Activated T-cell treated with anti-CD3 and anti-CD28 coated beads, Interleukin-2, amount 50 U/mL, for 24 hours (primary cell): Measurements from ENCODE around the gene CIB2.
A peak's percentile ranks its signal among the peaks of the same experiment; 100 is the strongest.

Experiments used
- DNase-seq: peaks from one replicate; pipeline ENCODE4 v3.0.0-alpha.2; 2020
- H3K27ac Mint-ChIP-seq: 2 replicates; pipeline ENCODE4 v1.8.0; 2020; ENCODE audit warnings: mild to moderate bottlenecking, mixed read lengths
- H3K27me3 Mint-ChIP-seq: 2 replicates; pipeline ENCODE4 v1.8.0; 2020; ENCODE audit warnings: mixed read lengths
- H3K36me3 Mint-ChIP-seq: 2 replicates; pipeline ENCODE4 v1.8.0; 2020; ENCODE audit warnings: low read depth, mixed read lengths
- H3K4me1 Mint-ChIP-seq: 2 replicates; pipeline ENCODE4 v1.8.0; 2020; ENCODE audit warnings: low read depth, mixed read lengths
- H3K4me3 Mint-ChIP-seq: 2 replicates; pipeline ENCODE4 v1.8.0; 2020; ENCODE audit warnings: mild to moderate bottlenecking, moderate library complexity, mixed read lengths
- H3K9me3 Mint-ChIP-seq: 2 replicates; pipeline ENCODE4 v1.8.0; 2020; ENCODE audit warnings: mixed read lengths

The CIB2 gene

DNA sequence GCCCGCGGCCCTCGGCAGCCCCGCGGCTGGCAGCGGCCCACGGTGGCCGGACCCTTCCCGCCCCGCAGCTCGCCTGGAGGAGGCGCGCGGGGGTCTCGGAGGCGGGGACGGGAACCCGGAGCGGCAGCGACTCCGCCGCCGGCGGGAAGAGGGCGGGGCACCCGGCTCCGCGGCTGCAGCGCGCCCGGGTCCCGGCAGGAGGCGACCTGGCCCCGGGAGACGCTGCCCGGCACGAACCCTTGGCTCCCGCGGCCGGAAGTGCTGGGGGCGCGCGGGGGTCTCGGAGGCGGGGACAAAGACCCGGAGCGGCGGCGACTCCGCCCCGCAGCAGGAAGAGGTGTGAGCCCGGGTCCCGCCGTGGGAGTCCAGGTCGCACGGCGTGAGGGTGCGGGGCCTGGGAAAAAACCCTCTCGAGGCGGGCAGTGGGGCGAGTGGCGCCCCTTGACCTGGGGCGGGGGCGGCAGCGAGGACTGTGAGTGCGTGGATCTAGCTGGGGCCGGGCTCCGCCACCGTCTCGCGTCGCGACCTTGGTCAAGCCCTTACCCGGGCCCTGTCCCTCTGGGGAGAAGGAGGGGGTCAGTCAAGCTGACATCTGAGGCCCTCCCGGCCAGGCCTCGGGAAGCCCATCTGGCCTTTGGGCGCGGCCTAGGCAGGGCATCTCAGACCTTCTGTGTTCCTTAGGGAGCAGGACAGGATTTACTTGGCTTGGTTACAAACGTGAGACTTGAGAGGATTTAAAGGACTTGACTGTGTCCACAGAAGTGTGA, at the start of gene CIB2:
TSS of gene CIB2 (minus strand) at position 151 of the 767 bp plus-strand sequence. CDS start 230 bp downstream, outside the sequence.
- H3K4me1 Mint-ChIP-seq: peaks cover 25% of the 10 kb centered on the region
- H3K27ac Mint-ChIP-seq: peak within 1 kb of the TSS; percentile 88
- peaks cover 5% of the 10 kb centered on the region for H3K36me3 Mint-ChIP-seq

GRCh38 chr15:78179906-78180305, 48.7 kb upstream of the CIB2 start:
- no peak overlapping the region for H3K4me3 Mint-ChIP-seq
- no peak for DNase-seq
- H3K4me1 Mint-ChIP-seq: peaks cover 1% of the 10 kb centered on the region
- H3K27ac Mint-ChIP-seq: no peak overlapping the region
- no peaks in the 10 kb centered on the region for H3K36me3 Mint-ChIP-seq
- no peaks in the 10 kb centered on the region for H3K27me3 Mint-ChIP-seq
- no peaks in the 10 kb centered on the region for H3K9me3 Mint-ChIP-seq

More for the DNA sequence above, at the start of gene CIB2:
- Mint-ChIP-seq H3K4me3 (peak within 1 kb of the TSS; percentile 82), H3K27me3 (no peaks in the 10 kb centered on the region), H3K9me3 (no peaks in the 10 kb centered on the region)
- peak; percentile 85 for DNase-seq

DNA sequence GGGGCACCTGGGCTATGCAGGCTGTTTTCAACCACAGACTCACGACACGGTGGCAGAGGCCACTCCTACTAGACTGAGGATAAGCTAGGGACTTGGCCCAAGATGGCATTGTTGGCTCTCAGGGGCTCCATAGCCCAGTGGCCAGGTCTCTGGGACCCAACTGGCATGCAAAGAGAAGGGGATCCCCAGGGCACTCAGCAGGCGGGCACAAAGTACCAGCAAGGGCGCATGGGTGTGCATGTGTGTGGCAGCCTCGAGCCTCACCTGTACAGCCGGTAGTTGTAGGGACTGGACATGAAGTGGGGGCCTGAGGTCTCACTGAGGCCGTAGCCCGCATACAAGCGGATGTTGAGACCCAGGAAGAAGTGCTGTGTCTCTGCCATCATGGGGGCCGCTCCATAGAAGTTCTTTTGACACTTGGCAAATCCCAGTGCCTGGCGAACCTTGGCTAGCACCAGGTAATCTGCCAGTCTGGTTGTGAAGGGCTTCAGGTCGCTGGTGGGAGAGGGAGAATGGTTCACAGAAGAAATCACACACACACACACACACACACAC, 48.1 kb upstream of the CIB2 start:
- no peak overlapping the region for H3K4me3 Mint-ChIP-seq
- H3K36me3 Mint-ChIP-seq: peaks cover 2% of the 10 kb centered on the region
- no peak for DNase-seq
- no peak overlapping the region for H3K27ac Mint-ChIP-seq
- no peaks in the 10 kb centered on the region for H3K27me3 Mint-ChIP-seq
- peaks cover 6% of the 10 kb centered on the region for H3K4me1 Mint-ChIP-seq
- H3K9me3 Mint-ChIP-seq: no peaks in the 10 kb centered on the region

DNA sequence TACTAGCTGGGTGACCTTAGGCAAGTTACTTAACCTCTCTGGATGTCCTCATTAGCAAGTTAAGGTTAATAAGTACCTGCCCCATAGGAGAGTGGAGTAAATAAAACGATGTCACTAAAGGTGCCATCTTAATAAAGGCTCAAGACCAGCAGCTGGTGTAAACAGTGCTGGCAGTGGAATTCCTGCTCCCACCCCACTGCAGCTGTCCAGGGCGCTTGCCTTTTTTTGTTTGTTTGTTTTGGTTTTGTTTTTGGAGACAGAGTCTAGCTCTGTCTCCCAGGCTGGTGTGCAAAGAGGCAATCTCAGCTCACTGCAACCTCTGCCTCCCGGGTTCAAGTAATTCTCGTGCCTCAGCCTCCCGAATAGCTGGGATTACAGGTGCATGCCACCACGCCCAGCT, 46.8 kb upstream of the CIB2 start:
- H3K4me1 Mint-ChIP-seq: peaks cover 17% of the 10 kb centered on the region
- no peak overlapping the region for H3K27ac Mint-ChIP-seq
- peaks cover 11% of the 10 kb centered on the region for H3K36me3 Mint-ChIP-seq
- H3K4me3 Mint-ChIP-seq: no peak overlapping the region
- no peaks in the 10 kb centered on the region for H3K9me3 Mint-ChIP-seq
- no peak for DNase-seq
- H3K27me3 Mint-ChIP-seq: no peaks in the 10 kb centered on the region

GRCh38 chr15:78177447-78177873, 46.2 kb upstream of the CIB2 start:
- no peak overlapping the region for H3K4me3 Mint-ChIP-seq
- peak; percentile 47 for DNase-seq
- H3K27me3 Mint-ChIP-seq: no peaks in the 10 kb centered on the region
- H3K36me3 Mint-ChIP-seq: peaks cover 16% of the 10 kb centered on the region
- H3K4me1 Mint-ChIP-seq: peaks cover 20% of the 10 kb centered on the region
- H3K9me3 Mint-ChIP-seq: no peaks in the 10 kb centered on the region
- H3K27ac Mint-ChIP-seq: no peak overlapping the region

DNA sequence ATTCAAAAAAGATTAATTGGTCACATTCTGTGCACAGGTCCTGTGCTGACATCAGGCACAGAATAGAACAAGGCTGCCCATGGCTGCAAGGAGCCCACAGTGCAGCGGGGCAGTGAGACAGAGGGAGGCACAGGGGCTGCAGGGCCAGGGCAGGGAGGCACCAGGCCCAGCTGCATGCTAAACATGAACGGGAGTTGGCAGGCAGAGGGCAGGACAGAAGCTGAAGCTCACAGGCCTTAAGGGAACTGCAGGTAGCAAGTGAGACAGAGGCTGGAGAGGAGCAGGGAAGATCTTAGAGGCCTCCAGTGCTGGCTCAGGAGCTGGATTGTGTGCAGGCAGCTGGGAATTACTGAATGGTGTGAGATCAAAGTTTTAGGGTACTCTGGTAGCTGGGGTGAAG, 44.1 kb upstream of the CIB2 start:
- DNase-seq: no peak
- Mint-ChIP-seq H3K27ac (no peak overlapping the region), H3K9me3 (no peaks in the 10 kb centered on the region), H3K4me3 (no peak overlapping the region), H3K4me1 (peaks cover 24% of the 10 kb centered on the region), H3K27me3 (no peaks in the 10 kb centered on the region), H3K36me3 (peaks cover 37% of the 10 kb centered on the region)

DNA sequence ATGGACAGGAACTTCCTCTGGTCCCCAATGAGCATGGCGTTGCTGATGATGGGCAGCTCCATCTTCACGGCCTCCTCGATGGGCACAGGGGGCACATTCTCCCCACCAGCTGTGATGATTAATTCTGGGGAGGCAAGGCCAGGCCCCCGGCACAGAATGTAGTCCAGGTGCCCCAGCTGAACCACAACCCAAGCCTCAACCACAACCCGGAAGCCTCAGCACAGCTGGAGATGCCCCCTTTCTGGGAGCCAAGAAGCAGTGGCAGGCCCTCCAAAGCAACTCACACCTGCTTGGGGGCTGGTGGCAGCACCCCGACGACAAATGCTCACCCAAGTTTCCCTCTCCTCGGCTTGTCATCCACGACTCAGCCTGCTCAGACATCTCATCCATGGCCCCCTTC, 43.2 kb upstream of the CIB2 start:
- no peak overlapping the region for H3K27ac Mint-ChIP-seq
- peaks cover 46% of the 10 kb centered on the region for H3K36me3 Mint-ChIP-seq
- no peak for DNase-seq
- H3K27me3 Mint-ChIP-seq: no peaks in the 10 kb centered on the region
- H3K4me3 Mint-ChIP-seq: no peak overlapping the region
- H3K4me1 Mint-ChIP-seq: peaks cover 24% of the 10 kb centered on the region
- H3K9me3 Mint-ChIP-seq: no peaks in the 10 kb centered on the region

DNA sequence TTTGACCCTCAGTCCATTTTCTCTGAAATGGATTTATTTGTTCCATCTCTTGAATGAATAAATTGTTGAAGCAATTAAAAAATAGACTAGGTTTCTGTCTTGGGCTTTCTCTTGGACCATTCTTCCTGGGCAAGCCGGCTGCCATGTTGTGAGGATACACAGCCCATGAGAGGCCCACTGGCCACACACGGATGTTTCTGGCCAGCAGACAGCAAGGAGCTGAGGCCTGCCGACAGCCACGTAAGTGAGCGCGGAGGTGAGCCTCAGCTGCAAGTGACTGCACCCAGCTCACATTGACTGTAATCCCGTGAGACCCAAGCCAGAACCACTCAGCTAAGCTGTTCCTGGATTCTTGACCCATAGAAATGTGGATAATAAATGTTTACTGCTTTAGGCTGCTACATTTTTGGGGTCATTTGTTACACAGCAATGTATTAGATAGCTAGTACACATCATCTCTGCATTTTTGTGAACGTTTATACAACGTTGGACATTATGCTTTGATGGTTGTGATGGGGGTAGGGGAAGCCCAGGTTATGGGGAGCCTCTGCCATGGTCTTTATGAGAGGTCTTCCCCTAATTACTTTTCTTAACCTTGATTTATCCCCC, 40.7 kb upstream of the CIB2 start:
- Mint-ChIP-seq H3K27ac (no peak overlapping the region), H3K9me3 (no peaks in the 10 kb centered on the region), H3K4me1 (peaks cover 33% of the 10 kb centered on the region), H3K4me3 (no peak overlapping the region), H3K36me3 (peaks cover 68% of the 10 kb centered on the region), H3K27me3 (no peaks in the 10 kb centered on the region)
- DNase-seq: no peak

GRCh38 chr15:78170848-78171773, 39.9 kb upstream of the CIB2 start:
- DNase-seq: no peak
- H3K27me3 Mint-ChIP-seq: no peaks in the 10 kb centered on the region
- peaks cover 42% of the 10 kb centered on the region for H3K4me1 Mint-ChIP-seq
- no peaks in the 10 kb centered on the region for H3K9me3 Mint-ChIP-seq
- H3K27ac Mint-ChIP-seq: peak overlapping the region; percentile 7
- no peak overlapping the region for H3K4me3 Mint-ChIP-seq
- H3K36me3 Mint-ChIP-seq: peaks cover 76% of the 10 kb centered on the region

DNA sequence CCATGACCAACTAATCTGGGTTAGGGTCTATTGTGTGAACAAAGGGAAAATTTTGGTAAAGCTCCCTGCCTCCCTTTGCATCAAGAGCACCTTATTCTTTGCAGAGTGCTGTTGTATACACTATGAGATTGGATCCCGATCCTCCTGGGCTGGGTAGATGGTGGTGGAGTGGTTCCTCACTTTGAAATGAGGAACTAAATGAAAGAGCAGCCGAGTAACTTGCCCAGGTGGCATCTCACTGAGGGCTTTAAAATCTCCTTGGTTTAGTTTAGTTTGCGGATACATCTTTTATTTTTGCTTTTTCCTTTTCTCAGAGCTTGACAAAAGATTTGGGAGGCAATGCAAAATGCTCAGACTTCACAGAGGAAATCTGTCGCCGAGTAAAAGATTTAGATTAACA, 37.4 kb upstream of the CIB2 start:
- H3K4me1 Mint-ChIP-seq: peaks cover 30% of the 10 kb centered on the region
- no peaks in the 10 kb centered on the region for H3K27me3 Mint-ChIP-seq
- no peak overlapping the region for H3K4me3 Mint-ChIP-seq
- H3K9me3 Mint-ChIP-seq: no peaks in the 10 kb centered on the region
- no peak for DNase-seq
- peaks cover 93% of the 10 kb centered on the region for H3K36me3 Mint-ChIP-seq
- H3K27ac Mint-ChIP-seq: peak overlapping the region; percentile 22

DNA sequence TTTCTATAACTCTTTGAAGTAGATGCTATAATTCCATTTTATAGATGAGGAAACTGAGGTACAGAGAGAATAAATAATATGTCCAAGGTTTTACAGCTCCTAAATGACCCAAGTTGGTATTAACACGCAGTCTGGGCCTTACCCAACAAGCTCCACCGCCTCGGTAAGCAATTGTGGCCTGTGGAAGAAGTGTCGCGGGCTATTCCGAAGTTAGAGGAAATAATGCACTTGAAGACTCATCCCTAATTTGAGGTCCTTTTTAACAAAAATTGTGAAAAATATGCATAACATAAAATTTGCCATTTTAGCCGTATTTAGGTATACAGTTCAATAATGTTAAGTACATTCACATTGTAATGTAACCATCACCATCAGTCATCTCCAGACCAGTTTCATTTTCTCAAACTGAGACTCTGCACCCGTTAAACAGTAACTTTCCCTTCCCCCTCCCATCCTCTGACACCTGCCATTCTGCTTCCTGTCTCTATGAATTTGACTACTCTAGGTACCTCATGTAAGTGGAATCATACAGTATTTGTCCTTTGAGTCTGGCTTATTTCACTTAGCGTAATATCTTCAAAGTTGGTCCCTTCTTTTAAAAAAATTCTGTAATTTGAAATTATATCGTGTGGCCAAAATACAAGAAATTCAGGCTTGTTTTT, 36.1 kb upstream of the CIB2 start:
- Mint-ChIP-seq H3K4me3 (no peak overlapping the region), H3K27me3 (no peaks in the 10 kb centered on the region), H3K9me3 (no peaks in the 10 kb centered on the region), H3K4me1 (peaks cover 23% of the 10 kb centered on the region), H3K27ac (peak overlapping the region; percentile 42), H3K36me3 (peaks cover 94% of the 10 kb centered on the region)
- no peak for DNase-seq

- Mint-ChIP-seq H3K9me3 (no peaks in the 10 kb centered on the region), H3K4me3 (no peak overlapping the region), H3K36me3 (peaks cover 89% of the 10 kb centered on the region), H3K4me1 (peaks cover 26% of the 10 kb centered on the region), H3K27ac (peak overlapping the region; percentile 52), H3K27me3 (no peaks in the 10 kb centered on the region)
- DNase-seq: no peak
Measured at GRCh38 chr15:78164010-78164409, 32.8 kb upstream of the CIB2 start.

DNA sequence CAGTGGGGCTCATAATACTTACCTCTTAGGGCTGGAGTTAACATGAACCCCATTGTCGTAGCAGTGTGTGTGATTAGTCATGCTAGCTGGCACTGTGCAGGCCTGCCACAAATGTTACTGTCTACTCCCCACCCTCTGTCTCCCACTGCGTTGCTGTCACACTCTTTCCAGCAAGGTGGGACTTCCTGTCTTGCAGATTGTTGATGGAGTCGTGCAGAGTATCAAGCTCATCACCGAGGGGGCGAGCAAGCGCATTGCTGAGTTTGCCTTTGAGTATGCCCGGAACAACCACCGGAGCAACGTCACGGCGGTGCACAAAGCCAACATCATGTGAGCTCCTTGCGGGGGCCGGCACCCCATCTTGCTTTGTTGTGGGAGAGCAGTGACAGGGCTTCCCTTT, 30.8 kb upstream of the CIB2 start:
- Mint-ChIP-seq H3K9me3 (no peaks in the 10 kb centered on the region), H3K36me3 (peaks cover 86% of the 10 kb centered on the region), H3K27me3 (no peaks in the 10 kb centered on the region), H3K4me1 (peaks cover 16% of the 10 kb centered on the region), H3K27ac (peak overlapping the region; percentile 84), H3K4me3 (peak overlapping the region; percentile 40)
- peak; percentile 51 for DNase-seq

- no peak overlapping the region for H3K27ac Mint-ChIP-seq
- no peaks in the 10 kb centered on the region for H3K9me3 Mint-ChIP-seq
- no peak overlapping the region for H3K4me3 Mint-ChIP-seq
- H3K36me3 Mint-ChIP-seq: peaks cover 85% of the 10 kb centered on the region
- H3K4me1 Mint-ChIP-seq: peaks cover 11% of the 10 kb centered on the region
- DNase-seq: no peak
- no peaks in the 10 kb centered on the region for H3K27me3 Mint-ChIP-seq
Measured at GRCh38 chr15:78159395-78159794, 28.1 kb upstream of the CIB2 start.
